ENCODE measurements around the gene EIF4G3. TPM values are rescaled to one million over a fixed set of nuclear protein-coding genes. Genes with fewer than 3 reads are reported as not detected.

Gene EIF4G3
- 66.4 TPM for polyA plus RNA-seq (2013)

- ChIA-PET POLR2A (no interaction called here), CTCF (interaction anchor here (1.7 kb wide), 1 partner anchor 18 kb away, joined by 7 read pairs; no protein-coding TSS in a partner anchor)
- no peaks in the 10 kb centered on the region for H3K9me3 ChIP-seq (ENCODE audit: control extremely low read depth in 1 of 5, control insufficient read depth in 4 of 5, insufficient read depth in 2 of 5, low read depth in 1 of 5, low read length in 4 of 5)
- DNase-seq, result peak; percentile 97 to 99 (median 98)
- peak within 1 kb of the TSS; percentile 61 to 91 (median 83) for H3K4me3 ChIP-seq (ENCODE audit: control insufficient read depth in 1 of 7, extremely low read depth in 1 of 7, insufficient read depth in 4 of 7, low read depth in 2 of 7, low read length in 6 of 7)
- 5% methylated on average over 67 of the region's 90 CpGs for WGBS (ENCODE audit: insufficient coverage)
- H3K36me3 ChIP-seq (ENCODE audit: control insufficient read depth in 4 of 4, insufficient read depth in 4 of 4, low read length in 3 of 4), result peaks cover 0 to 5% (median 3%) of the 10 kb centered on the region in 4 experiments
- peak within 1 kb of the TSS; percentile 70 to 87 for H3K27ac ChIP-seq (ENCODE audit: insufficient read depth in 1 of 2, low read depth in 1 of 2, low read length in 2 of 2, poor library complexity in 1 of 2, severe bottlenecking in 2 of 2)
- no peaks in the 10 kb centered on the region for H3K27me3 ChIP-seq (replicated peaks in 2 of 5; ENCODE audit: control insufficient read depth in 4 of 5, insufficient read depth in 5 of 5, low read length in 4 of 5)
- peaks cover 7 to 25% (median 24%) of the 10 kb centered on the region in 4 experiments for H3K4me1 ChIP-seq (ENCODE audit: control extremely low read depth in 1 of 4, control insufficient read depth in 4 of 4, insufficient read depth in 4 of 4, low read length in 3 of 4)
These were observed at the start of gene EIF4G3 for GRCh38 chr1:21176586-21177555. EIF4G3 (minus strand) TSS chr1:21176897; CDS start chr1:21002742, 174,155 bp downstream.

GRCh38 chr1:21225065-21225464 lies 48.4 kb upstream of the EIF4G3 start:
- Histone ChIP-seq H3K4me3 (ENCODE audit: control insufficient read depth in 1 of 7, extremely low read depth in 1 of 7, insufficient read depth in 4 of 7, low read depth in 2 of 7, low read length in 6 of 7) (no peak overlapping the region), H3K36me3 (ENCODE audit: control insufficient read depth in 4 of 4, insufficient read depth in 4 of 4, low read length in 3 of 4) (peaks cover 0 to 6% (median 2%) of the 10 kb centered on the region in 4 experiments), H3K4me1 (ENCODE audit: control extremely low read depth in 1 of 4, control insufficient read depth in 4 of 4, insufficient read depth in 4 of 4, low read length in 3 of 4) (no peaks in the 10 kb centered on the region), H3K9me3 (ENCODE audit: control extremely low read depth in 1 of 5, control insufficient read depth in 4 of 5, insufficient read depth in 2 of 5, low read depth in 1 of 5, low read length in 4 of 5) (no peaks in the 10 kb centered on the region), H3K27ac (ENCODE audit: insufficient read depth in 1 of 2, low read depth in 1 of 2, low read length in 2 of 2, poor library complexity in 1 of 2, severe bottlenecking in 2 of 2) (no peak overlapping the region), H3K27me3 (replicated peaks in 2 of 5; ENCODE audit: control insufficient read depth in 4 of 5, insufficient read depth in 5 of 5, low read length in 4 of 5) (no peaks in the 10 kb centered on the region)
- POLR2A ChIA-PET, result interaction anchor here (0.7 kb wide), 1 partner anchor 186 kb away, joined by 5 read pairs; no protein-coding TSS in a partner anchor
- CTCF ChIA-PET, result interaction anchor here (0.6 to 1.3 kb wide), 3 partner anchors 8 to 98 kb away, joined by 3 read pairs; no protein-coding TSS in a partner anchor
- DNase-seq, result no peak
- WGBS (ENCODE audit: insufficient coverage), result 96% methylated on average over 31 of the region's 33 CpGs

- Histone ChIP-seq H3K27ac (ENCODE audit: insufficient read depth in 1 of 2, low read depth in 1 of 2, low read length in 2 of 2, poor library complexity in 1 of 2, severe bottlenecking in 2 of 2) (no peak overlapping the region), H3K9me3 (ENCODE audit: control extremely low read depth in 1 of 5, control insufficient read depth in 4 of 5, insufficient read depth in 2 of 5, low read depth in 1 of 5, low read length in 4 of 5) (no peaks in the 10 kb centered on the region), H3K4me3 (ENCODE audit: control insufficient read depth in 1 of 7, extremely low read depth in 1 of 7, insufficient read depth in 4 of 7, low read depth in 2 of 7, low read length in 6 of 7) (no peak overlapping the region), H3K4me1 (ENCODE audit: control extremely low read depth in 1 of 4, control insufficient read depth in 4 of 4, insufficient read depth in 4 of 4, low read length in 3 of 4) (no peaks in the 10 kb centered on the region), H3K27me3 (replicated peaks in 2 of 5; ENCODE audit: control insufficient read depth in 4 of 5, insufficient read depth in 5 of 5, low read length in 4 of 5) (no peaks in the 10 kb centered on the region), H3K36me3 (ENCODE audit: control insufficient read depth in 4 of 4, insufficient read depth in 4 of 4, low read length in 3 of 4) (peaks cover 0 to 6% (median 2%) of the 10 kb centered on the region in 4 experiments)
- CTCF ChIA-PET, result interaction anchor here (1.6 kb wide), 1 partner anchor 11 kb away, joined by 4 read pairs; no protein-coding TSS in a partner anchor
- no peak for DNase-seq
- 98% methylated on average over 7 of the region's 7 CpGs for WGBS (ENCODE audit: insufficient coverage)
- POLR2A ChIA-PET, result no interaction called here
These were observed 44.1 kb upstream of the EIF4G3 start for GRCh38 chr1:21220815-21221214.

- Histone ChIP-seq H3K9me3 (ENCODE audit: control extremely low read depth in 1 of 5, control insufficient read depth in 4 of 5, insufficient read depth in 2 of 5, low read depth in 1 of 5, low read length in 4 of 5) (no peaks in the 10 kb centered on the region), H3K27ac (ENCODE audit: insufficient read depth in 1 of 2, low read depth in 1 of 2, low read length in 2 of 2, poor library complexity in 1 of 2, severe bottlenecking in 2 of 2) (no peak overlapping the region), H3K27me3 (replicated peaks in 2 of 5; ENCODE audit: control insufficient read depth in 4 of 5, insufficient read depth in 5 of 5, low read length in 4 of 5) (no peaks in the 10 kb centered on the region), H3K4me3 (ENCODE audit: control insufficient read depth in 1 of 7, extremely low read depth in 1 of 7, insufficient read depth in 4 of 7, low read depth in 2 of 7, low read length in 6 of 7) (no peak overlapping the region), H3K36me3 (ENCODE audit: control insufficient read depth in 4 of 4, insufficient read depth in 4 of 4, low read length in 3 of 4) (peaks cover 0 to 6% (median 2%) of the 10 kb centered on the region in 4 experiments), H3K4me1 (ENCODE audit: control extremely low read depth in 1 of 4, control insufficient read depth in 4 of 4, insufficient read depth in 4 of 4, low read length in 3 of 4) (no peaks in the 10 kb centered on the region)
- CTCF ChIA-PET, result interaction anchor here (0.7 kb wide), 1 partner anchor 12 kb away, joined by 3 read pairs; no protein-coding TSS in a partner anchor
- POLR2A ChIA-PET, result no interaction called here
- DNase-seq, result no peak
- 97% methylated on average over 20 of the region's 21 CpGs for WGBS (ENCODE audit: insufficient coverage)
These were observed 43.0 kb upstream of the EIF4G3 start for GRCh38 chr1:21219674-21220073.

GRCh38 chr1:21217812-21218596 lies 41.3 kb upstream of the EIF4G3 start:
- H3K36me3 ChIP-seq (ENCODE audit: control insufficient read depth in 4 of 4, insufficient read depth in 4 of 4, low read length in 3 of 4), result peaks cover 0 to 6% (median 2%) of the 10 kb centered on the region in 4 experiments
- ChIA-PET CTCF (interaction anchor here (0.6 to 2.7 kb wide), 11 partner anchors 9 to 353 kb away, joined by 3 to 15 read pairs (median 3); no protein-coding TSS in a partner anchor), POLR2A (no interaction called here)
- no peak overlapping the region for H3K4me3 ChIP-seq (ENCODE audit: control insufficient read depth in 1 of 7, extremely low read depth in 1 of 7, insufficient read depth in 4 of 7, low read depth in 2 of 7, low read length in 6 of 7)
- WGBS (ENCODE audit: insufficient coverage), result 95% methylated on average over 19 of the region's 20 CpGs
- H3K4me1 ChIP-seq (ENCODE audit: control extremely low read depth in 1 of 4, control insufficient read depth in 4 of 4, insufficient read depth in 4 of 4, low read length in 3 of 4), result no peaks in the 10 kb centered on the region
- H3K27me3 ChIP-seq (replicated peaks in 2 of 5; ENCODE audit: control insufficient read depth in 4 of 5, insufficient read depth in 5 of 5, low read length in 4 of 5), result no peaks in the 10 kb centered on the region
- H3K9me3 ChIP-seq (ENCODE audit: control extremely low read depth in 1 of 5, control insufficient read depth in 4 of 5, insufficient read depth in 2 of 5, low read depth in 1 of 5, low read length in 4 of 5), result no peaks in the 10 kb centered on the region
- peak in 2 of 3 donors; percentile 34 to 39 for DNase-seq
- no peak overlapping the region for H3K27ac ChIP-seq (ENCODE audit: insufficient read depth in 1 of 2, low read depth in 1 of 2, low read length in 2 of 2, poor library complexity in 1 of 2, severe bottlenecking in 2 of 2)

GRCh38 chr1:21216835-21217811 lies 40.4 kb upstream of the EIF4G3 start:
- CTCF ChIA-PET, result interaction anchor here (0.6 to 2.7 kb wide), 12 partner anchors 10 to 352 kb away, joined by 3 to 15 read pairs (median 3); no protein-coding TSS in a partner anchor
- POLR2A ChIA-PET, result no interaction called here
- H3K36me3 ChIP-seq (ENCODE audit: control insufficient read depth in 4 of 4, insufficient read depth in 4 of 4, low read length in 3 of 4), result peaks cover 0 to 6% (median 2%) of the 10 kb centered on the region in 4 experiments

More at GRCh38 chr1:21216835-21217811, 40.4 kb upstream of the EIF4G3 start:
- 87% methylated on average over 12 of the region's 19 CpGs for WGBS (ENCODE audit: insufficient coverage)
- H3K27ac ChIP-seq (ENCODE audit: insufficient read depth in 1 of 2, low read depth in 1 of 2, low read length in 2 of 2, poor library complexity in 1 of 2, severe bottlenecking in 2 of 2), result no peak overlapping the region
- no peak overlapping the region for H3K4me3 ChIP-seq (ENCODE audit: control insufficient read depth in 1 of 7, extremely low read depth in 1 of 7, insufficient read depth in 4 of 7, low read depth in 2 of 7, low read length in 6 of 7)
- H3K27me3 ChIP-seq (replicated peaks in 2 of 5; ENCODE audit: control insufficient read depth in 4 of 5, insufficient read depth in 5 of 5, low read length in 4 of 5), result no peaks in the 10 kb centered on the region
- peak; percentile 46 to 76 (median 66) for DNase-seq
- no peaks in the 10 kb centered on the region for H3K9me3 ChIP-seq (ENCODE audit: control extremely low read depth in 1 of 5, control insufficient read depth in 4 of 5, insufficient read depth in 2 of 5, low read depth in 1 of 5, low read length in 4 of 5)
- no peaks in the 10 kb centered on the region for H3K4me1 ChIP-seq (ENCODE audit: control extremely low read depth in 1 of 4, control insufficient read depth in 4 of 4, insufficient read depth in 4 of 4, low read length in 3 of 4)
